Keratinocyte (primary cell): ENCODE measurements around the gene PPP1R14B.

Experiments used
- EZH2 ChIP-seq: IDR thresholded peaks from one replicate; pipeline ENCODE4 v1.6.1; 2012; ENCODE audit warnings: inconsistent platforms, mild to moderate bottlenecking, low read length, moderate library complexity
- TF ChIP-seq, protein P1 (sequence below), 3 experiments: IDR thresholded peaks in 1 of 3; conservative IDR thresholded peaks in 1 of 3; optimal IDR thresholded peaks in 1 of 3; 2 replicates in 2 of 3; 3 replicates in 1 of 3; pipeline versions ENCODE3 to v1.5.1; 2011; ENCODE audit warnings: low read length in 3 of 3, mild to moderate bottlenecking in 3 of 3, moderate library complexity in 2 of 3, control low read depth in 1 of 3, inconsistent platforms in 1 of 3; ENCODE audit not compliant: insufficient read depth in 2 of 3; ENCODE audit errors: extremely low read depth in 1 of 3

DNA sequence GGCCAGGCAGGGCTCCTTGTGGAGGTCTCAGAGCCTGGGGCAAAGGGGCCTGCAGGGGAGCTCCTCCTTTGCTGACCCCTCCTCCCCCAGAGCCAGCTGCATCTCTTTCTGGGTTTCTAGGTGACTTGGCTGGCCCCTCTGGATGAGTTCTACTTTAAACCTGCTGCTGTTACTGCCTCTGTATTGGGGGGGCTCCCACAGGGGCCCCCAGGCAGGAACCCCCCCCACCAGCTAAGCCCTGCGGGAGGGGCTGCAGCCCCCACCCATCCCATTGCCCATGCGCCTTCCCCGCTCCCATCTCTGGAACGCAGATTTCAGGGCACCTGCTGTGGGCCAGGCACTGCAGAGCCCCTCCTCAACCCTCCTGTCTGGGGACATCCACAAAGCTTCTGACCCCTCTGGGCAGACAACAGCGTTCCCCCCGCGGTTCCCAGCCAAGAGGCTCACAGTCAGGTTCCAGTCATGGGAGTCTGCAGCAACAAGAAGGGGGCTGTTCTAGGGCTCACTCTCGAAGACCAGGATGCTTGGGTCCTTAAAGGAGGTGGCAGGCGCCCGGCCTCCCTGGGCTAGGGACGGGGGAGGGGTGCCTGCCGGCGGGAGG is 3.8 kb upstream of the PPP1R14B start:
- TF ChIP-seq, protein P1, sequence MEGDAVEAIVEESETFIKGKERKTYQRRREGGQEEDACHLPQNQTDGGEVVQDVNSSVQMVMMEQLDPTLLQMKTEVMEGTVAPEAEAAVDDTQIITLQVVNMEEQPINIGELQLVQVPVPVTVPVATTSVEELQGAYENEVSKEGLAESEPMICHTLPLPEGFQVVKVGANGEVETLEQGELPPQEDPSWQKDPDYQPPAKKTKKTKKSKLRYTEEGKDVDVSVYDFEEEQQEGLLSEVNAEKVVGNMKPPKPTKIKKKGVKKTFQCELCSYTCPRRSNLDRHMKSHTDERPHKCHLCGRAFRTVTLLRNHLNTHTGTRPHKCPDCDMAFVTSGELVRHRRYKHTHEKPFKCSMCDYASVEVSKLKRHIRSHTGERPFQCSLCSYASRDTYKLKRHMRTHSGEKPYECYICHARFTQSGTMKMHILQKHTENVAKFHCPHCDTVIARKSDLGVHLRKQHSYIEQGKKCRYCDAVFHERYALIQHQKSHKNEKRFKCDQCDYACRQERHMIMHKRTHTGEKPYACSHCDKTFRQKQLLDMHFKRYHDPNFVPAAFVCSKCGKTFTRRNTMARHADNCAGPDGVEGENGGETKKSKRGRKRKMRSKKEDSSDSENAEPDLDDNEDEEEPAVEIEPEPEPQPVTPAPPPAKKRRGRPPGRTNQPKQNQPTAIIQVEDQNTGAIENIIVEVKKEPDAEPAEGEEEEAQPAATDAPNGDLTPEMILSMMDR (optimal IDR thresholded peaks at IDR 0.05 in 1 of 3, IDR thresholded peaks at IDR 0.05 in 1 of 3, conservative IDR thresholded peaks at IDR 0.05 in 1 of 3; ENCODE audit: extremely low read depth in 1 of 3, insufficient read depth in 2 of 3, low read length in 3 of 3): no peak
- no peak for TF ChIP-seq EZH2
